SK-N-SH treated with all-trans-retinoic acid at 6 μM for 48 hours (cell line): ENCODE data around the gene SPATA6L.

ENCODE experiments used
- ATAC-seq: fragments of 200-7000 bp; cut with Tn5 transposase; 3 replicates; pipeline ENCODE4 v1.9.1; 2020; ENCODE audit warnings: mild to moderate bottlenecking, moderate library complexity
- ARNTL ChIP-seq: fragments of 450-650 bp; formaldehyde crosslinking; IDR thresholded peaks from 2 replicates; pipeline ENCODE4 v1.5.0; 2020; ENCODE audit warnings: low read depth, mild to moderate bottlenecking, moderate library complexity, borderline replicate concordance
- BACH2 ChIP-seq: fragments of 250-450 bp; sonication (Bioruptor Pico); IDR thresholded peaks from 2 replicates; pipeline ENCODE4 v1.9.0; 2021; ENCODE audit warnings: mild to moderate bottlenecking, borderline replicate concordance
- CREB5 ChIP-seq: fragments of 250-450 bp; sonication (Bioruptor Pico); IDR thresholded peaks from 2 replicates; pipeline ENCODE4 v1.5.1; 2020; ENCODE audit warnings: low read depth, mild to moderate bottlenecking, moderate library complexity
- CSDC2 ChIP-seq: fragments of 250-450 bp; sonication (Bioruptor Pico); IDR thresholded peaks from 2 replicates; pipeline ENCODE4 v1.5.0; 2020; ENCODE audit warnings: mild to moderate bottlenecking, moderate library complexity
- ESRRG ChIP-seq: fragments of 250-450 bp; sonication (Bioruptor Pico); IDR thresholded peaks from 2 replicates; pipeline ENCODE4 v1.6.1; 2021; ENCODE audit warnings: mild to moderate bottlenecking
- GLIS3 ChIP-seq: fragments of 250-450 bp; sonication (Bioruptor Pico); IDR thresholded peaks from 2 replicates; pipeline ENCODE4 v1.5.0; 2020; ENCODE audit warnings: mild to moderate bottlenecking, moderate library complexity
- ISL1 ChIP-seq: fragments of 250-450 bp; sonication (Bioruptor Pico); IDR thresholded peaks from 2 replicates; pipeline ENCODE4 v2.1.2; 2022; ENCODE audit warnings: mild to moderate bottlenecking, moderate library complexity
- OSR1 ChIP-seq: fragments of 250-450 bp; sonication (Bioruptor Pico); IDR thresholded peaks from 2 replicates; pipeline ENCODE4 v1.8.0; 2022; ENCODE audit warnings: moderate library complexity, mild to moderate bottlenecking, inconsistent platforms
- PATZ1 ChIP-seq: fragments of 250-450 bp; sonication (Bioruptor Pico); IDR thresholded peaks from 2 replicates; pipeline ENCODE4 v1.8.0; 2020; ENCODE audit warnings: mild to moderate bottlenecking, moderate library complexity, borderline replicate concordance
- POU6F1 ChIP-seq: fragments of 250-450 bp; sonication (Bioruptor Pico); IDR thresholded peaks from 2 replicates; pipeline ENCODE4 v1.8.0; 2021; ENCODE audit warnings: low read depth, mild to moderate bottlenecking, moderate library complexity, borderline replicate concordance
- PPARA ChIP-seq: fragments of 250-450 bp; sonication (Bioruptor Pico); IDR thresholded peaks from 2 replicates; pipeline ENCODE4 v1.5.0; 2020; ENCODE audit warnings: mild to moderate bottlenecking, borderline replicate concordance
- RARB ChIP-seq: fragments of 250-450 bp; sonication (Bioruptor Pico); IDR thresholded peaks from 2 replicates; pipeline ENCODE4 v1.8.0; 2021; ENCODE audit warnings: mild to moderate bottlenecking, moderate library complexity
- SNAI2 ChIP-seq: fragments of 250-450 bp; sonication (Bioruptor Pico); IDR thresholded peaks from 2 replicates; pipeline ENCODE4 v1.5.0; 2020; ENCODE audit warnings: mild to moderate bottlenecking, moderate library complexity
- TCF4 ChIP-seq: fragments of 250-450 bp; sonication (Bioruptor Pico); IDR thresholded peaks from 2 replicates; pipeline ENCODE4 v1.8.0; 2021; ENCODE audit warnings: mild to moderate bottlenecking, moderate library complexity, borderline replicate concordance
- TSHZ2 ChIP-seq: fragments of 250-450 bp; sonication (Bioruptor Pico); IDR thresholded peaks from 2 replicates; pipeline ENCODE4 v1.5.0; 2020; ENCODE audit warnings: mild to moderate bottlenecking, moderate library complexity
- ZC3H10 ChIP-seq: fragments of 250-450 bp; sonication (Bioruptor Pico); IDR thresholded peaks from 2 replicates; pipeline ENCODE4 v1.5.1; 2021; ENCODE audit warnings: mild to moderate bottlenecking, moderate library complexity
- ZFP3 ChIP-seq: fragments of 250-450 bp; sonication (Bioruptor Pico); IDR thresholded peaks from 2 replicates; pipeline ENCODE4 v1.5.0; 2020; ENCODE audit warnings: mild to moderate bottlenecking, moderate library complexity
- ZFP30 ChIP-seq: fragments of 450-650 bp; formaldehyde crosslinking; IDR thresholded peaks from 2 replicates; pipeline ENCODE4 v1.5.0; 2022; ENCODE audit warnings: mild to moderate bottlenecking, moderate library complexity
- ZNF565 ChIP-seq: fragments of 450-650 bp; formaldehyde crosslinking; conservative IDR thresholded peaks from 2 replicates; pipeline ENCODE4 v1.5.0; 2020; ENCODE audit warnings: low read depth, mild to moderate bottlenecking, moderate library complexity
- ZNF70 ChIP-seq: fragments of 450-650 bp; formaldehyde crosslinking; IDR thresholded peaks from 2 replicates; pipeline ENCODE4 v1.5.0; 2020; ENCODE audit warnings: mild to moderate bottlenecking, moderate library complexity
- ZNF8 ChIP-seq: fragments of 450-650 bp; formaldehyde crosslinking; IDR thresholded peaks from 2 replicates; pipeline ENCODE4 v1.5.0; 2020; ENCODE audit warnings: mild to moderate bottlenecking, moderate library complexity

The SPATA6L gene

GRCh38 chr9:4689687-4690104 lies 23.4 kb upstream of the SPATA6L start (continued):
- TF ChIP-seq PATZ1 (CRISPR knock-in tag) (no peak), ARNTL (no peak), OSR1 (CRISPR knock-in tag) (no peak), ESRRG (CRISPR knock-in tag) (no peak), SNAI2 (CRISPR knock-in tag) (no peak)

- TF ChIP-seq ZFP30 (CRISPR knock-in tag) (no peak), GLIS3 (CRISPR knock-in tag) (no peak), ARNTL (no peak), ZNF565 (CRISPR knock-in tag) (no peak), CREB5 (no peak), PPARA (CRISPR knock-in tag) (no peak), ZNF70 (CRISPR knock-in tag) (no peak), RARB (no peak), TCF4 (CRISPR knock-in tag) (no peak), ESRRG (CRISPR knock-in tag) (no peak), ZNF8 (CRISPR knock-in tag) (no peak), PATZ1 (CRISPR knock-in tag) (no peak), TSHZ2 (CRISPR knock-in tag) (no peak), ZFP3 (CRISPR knock-in tag) (no peak), CSDC2 (CRISPR knock-in tag) (no peak), POU6F1 (no peak), BACH2 (CRISPR knock-in tag) (no peak), OSR1 (CRISPR knock-in tag) (no peak)
- no peak for ATAC-seq
Observed at GRCh38 chr9:4689021-4689420, 22.7 kb upstream of the SPATA6L start.

- TF ChIP-seq ZFP3 (CRISPR knock-in tag) (no peak), PATZ1 (CRISPR knock-in tag) (no peak), ZC3H10 (CRISPR knock-in tag) (no peak), ISL1 (CRISPR knock-in tag) (no peak), ZNF70 (CRISPR knock-in tag) (no peak), TCF4 (CRISPR knock-in tag) (no peak), RARB (no peak), SNAI2 (CRISPR knock-in tag) (no peak), ZNF8 (CRISPR knock-in tag) (no peak), POU6F1 (no peak), ZFP30 (CRISPR knock-in tag) (no peak), CSDC2 (CRISPR knock-in tag) (no peak), ZNF565 (CRISPR knock-in tag) (no peak), ESRRG (CRISPR knock-in tag) (no peak), GLIS3 (CRISPR knock-in tag) (no peak)
- ATAC-seq = no peak
Observed at GRCh38 chr9:4686584-4686983, 20.3 kb upstream of the SPATA6L start.
